GM18873 (cell line): ENCODE measurements around the gene COBL.

ENCODE experiments used
- ATAC-seq: cut with Tn5 transposase; IDR thresholded peaks from one replicate; pipeline ENCODE4 v1.9.1; 2021; ENCODE audit warnings: mild to moderate bottlenecking, moderate library complexity, moderate number of reproducible peaks; ENCODE audit not compliant: unreplicated experiment, low FRiP score

The COBL gene

GRCh38 chr7:50988988-50989387 is 327.6 kb downstream of the COBL start:
- no peak for ATAC-seq

GRCh38 chr7:50988465-50988864 is 328.1 kb downstream of the COBL start:
- no peak for ATAC-seq

- no peak for ATAC-seq
Measured at GRCh38 chr7:50985096-50985495, 331.5 kb downstream of the COBL start.

GRCh38 chr7:50983850-50984249 is 332.8 kb downstream of the COBL start:
- no peak for ATAC-seq

GRCh38 chr7:50982626-50983025 is 334.0 kb downstream of the COBL start:
- ATAC-seq = no peak

GRCh38 chr7:50981743-50982142 is 334.9 kb downstream of the COBL start:
- ATAC-seq = no peak

- no peak for ATAC-seq
Measured at GRCh38 chr7:50980411-50980810, 336.2 kb downstream of the COBL start.

- ATAC-seq = no peak
Measured at GRCh38 chr7:50978633-50979215, 337.9 kb downstream of the COBL start.

- ATAC-seq = no peak
Measured at GRCh38 chr7:50977421-50977820, 339.2 kb downstream of the COBL start.

GRCh38 chr7:50976064-50976463 is 340.5 kb downstream of the COBL start:
- ATAC-seq = no peak

- ATAC-seq = no peak
Measured at GRCh38 chr7:50974240-50974639, 342.4 kb downstream of the COBL start.

- no peak for ATAC-seq
Measured at GRCh38 chr7:50973814-50974213, 342.8 kb downstream of the COBL start.

- no peak for ATAC-seq
Measured at GRCh38 chr7:50970092-50970491, 346.5 kb downstream of the COBL start.
